ENCODE measurements around the gene TUBE1.
A peak's percentile ranks its signal among the peaks of the same experiment; 100 is the strongest.
"Not testable (repeated sequence)": the region's sequence is repeated elsewhere in the genome, so short reads cannot be mapped to it uniquely, and the experiment has no call there.

The TUBE1 gene

GRCh38 chr6:112087136-112087911 lies at the start of gene TUBE1, which contains the start of gene FAM229B:
TUBE1 (minus strand) TSS chr6:112087482; CDS start chr6:112087434, 48 bp downstream.
FAM229B (plus strand) TSS chr6:112087591; CDS start chr6:112099284, 11,693 bp downstream.
- Mint-ChIP-seq H3K36me3 (ENCODE audit: low read depth) (no peaks in the 10 kb centered on the region), H3K27ac (no peak within 1 kb of the TSS), H3K4me3 (no peak within 1 kb of the TSS), H3K27me3 (ENCODE audit: low read depth) (peaks cover 35% of the 10 kb centered on the region), H3K9me3 (no peaks in the 10 kb centered on the region), H3K4me1 (ENCODE audit: low read depth) (peaks cover 3% of the 10 kb centered on the region)

- Mint-ChIP-seq H3K4me1 (ENCODE audit: low read depth) (no peaks in the 10 kb centered on the region), H3K9me3 (no peaks in the 10 kb centered on the region), H3K4me3 (no peak overlapping the region), H3K27me3 (ENCODE audit: low read depth) (peaks cover 29% of the 10 kb centered on the region), H3K27ac (no peak overlapping the region), H3K36me3 (ENCODE audit: low read depth) (no peaks in the 10 kb centered on the region)
These were observed 43.6 kb upstream of the TUBE1 start for GRCh38 chr6:112130878-112131277.

GRCh38 chr6:112128208-112128607 lies 40.9 kb upstream of the TUBE1 start:
- Mint-ChIP-seq H3K27ac (no peak overlapping the region), H3K9me3 (no peaks in the 10 kb centered on the region), H3K27me3 (ENCODE audit: low read depth) (peaks cover 28% of the 10 kb centered on the region), H3K36me3 (ENCODE audit: low read depth) (no peaks in the 10 kb centered on the region), H3K4me3 (no peak overlapping the region), H3K4me1 (ENCODE audit: low read depth) (no peaks in the 10 kb centered on the region)

GRCh38 chr6:112123982-112124381 lies 36.7 kb upstream of the TUBE1 start:
- H3K9me3 Mint-ChIP-seq: no peaks in the 10 kb centered on the region
- H3K27ac Mint-ChIP-seq: no peak overlapping the region
- H3K4me3 Mint-ChIP-seq: no peak overlapping the region
- no peaks in the 10 kb centered on the region for H3K36me3 Mint-ChIP-seq (ENCODE audit: low read depth)
- H3K4me1 Mint-ChIP-seq (ENCODE audit: low read depth): no peaks in the 10 kb centered on the region
- peaks cover 25% of the 10 kb centered on the region for H3K27me3 Mint-ChIP-seq (ENCODE audit: low read depth)

GRCh38 chr6:112122756-112123155 lies 35.5 kb upstream of the TUBE1 start:
- Mint-ChIP-seq H3K9me3 (no peaks in the 10 kb centered on the region), H3K27me3 (ENCODE audit: low read depth) (peaks cover 19% of the 10 kb centered on the region), H3K36me3 (ENCODE audit: low read depth) (no peaks in the 10 kb centered on the region), H3K27ac (no peak overlapping the region), H3K4me1 (ENCODE audit: low read depth) (peaks cover under 1% of the 10 kb centered on the region), H3K4me3 (no peak overlapping the region)

- H3K9me3 Mint-ChIP-seq: no peaks in the 10 kb centered on the region
- no peak overlapping the region for H3K27ac Mint-ChIP-seq
- no peaks in the 10 kb centered on the region for H3K36me3 Mint-ChIP-seq (ENCODE audit: low read depth)
- H3K4me3 Mint-ChIP-seq: no peak overlapping the region
- H3K4me1 Mint-ChIP-seq (ENCODE audit: low read depth): peaks cover 16% of the 10 kb centered on the region
- peaks cover 16% of the 10 kb centered on the region for H3K27me3 Mint-ChIP-seq (ENCODE audit: low read depth)
These were observed 30.8 kb upstream of the TUBE1 start for GRCh38 chr6:112118034-112118433.

- H3K27ac Mint-ChIP-seq: no peak overlapping the region
These were observed 30.3 kb upstream of the TUBE1 start for GRCh38 chr6:112117554-112117953.

GRCh38 chr6:112116221-112116620 lies 28.9 kb upstream of the TUBE1 start:
- Mint-ChIP-seq H3K4me1 (ENCODE audit: low read depth) (peaks cover 16% of the 10 kb centered on the region), H3K36me3 (ENCODE audit: low read depth) (no peaks in the 10 kb centered on the region), H3K9me3 (no peaks in the 10 kb centered on the region), H3K27ac (no peak overlapping the region), H3K4me3 (no peak overlapping the region), H3K27me3 (ENCODE audit: low read depth) (peaks cover 29% of the 10 kb centered on the region)

More at GRCh38 chr6:112117554-112117953, 30.3 kb upstream of the TUBE1 start:
- no peaks in the 10 kb centered on the region for H3K9me3 Mint-ChIP-seq
- peaks cover 18% of the 10 kb centered on the region for H3K27me3 Mint-ChIP-seq (ENCODE audit: low read depth)
- H3K36me3 Mint-ChIP-seq (ENCODE audit: low read depth): no peaks in the 10 kb centered on the region
- H3K4me1 Mint-ChIP-seq (ENCODE audit: low read depth): peaks cover 16% of the 10 kb centered on the region
- peak overlapping the region; percentile 9 for H3K4me3 Mint-ChIP-seq

GRCh38 chr6:112114577-112115223 lies 27.4 kb upstream of the TUBE1 start:
- peaks cover 16% of the 10 kb centered on the region for H3K4me1 Mint-ChIP-seq (ENCODE audit: low read depth)
- H3K4me3 Mint-ChIP-seq: no peak overlapping the region
- no peak overlapping the region for H3K27ac Mint-ChIP-seq
- no peaks in the 10 kb centered on the region for H3K36me3 Mint-ChIP-seq (ENCODE audit: low read depth)
- H3K27me3 Mint-ChIP-seq (ENCODE audit: low read depth): peaks cover 29% of the 10 kb centered on the region
- no peaks in the 10 kb centered on the region for H3K9me3 Mint-ChIP-seq

GRCh38 chr6:112113918-112114317 lies 26.6 kb upstream of the TUBE1 start:
- H3K36me3 Mint-ChIP-seq (ENCODE audit: low read depth): no peaks in the 10 kb centered on the region
- H3K4me3 Mint-ChIP-seq: no peak overlapping the region
- H3K27ac Mint-ChIP-seq: no peak overlapping the region

GRCh38 chr6:112113431-112113830 lies 26.1 kb upstream of the TUBE1 start:
- Mint-ChIP-seq H3K27ac (no peak overlapping the region), H3K36me3 (ENCODE audit: low read depth) (no peaks in the 10 kb centered on the region)

More at GRCh38 chr6:112113918-112114317, 26.6 kb upstream of the TUBE1 start:
- H3K9me3 Mint-ChIP-seq: no peaks in the 10 kb centered on the region
- peaks cover 34% of the 10 kb centered on the region for H3K27me3 Mint-ChIP-seq (ENCODE audit: low read depth)
- H3K4me1 Mint-ChIP-seq (ENCODE audit: low read depth): peaks cover 16% of the 10 kb centered on the region

GRCh38 chr6:112109262-112109661 lies 22.0 kb upstream of the TUBE1 start:
- H3K9me3 Mint-ChIP-seq: no peaks in the 10 kb centered on the region
- no peak overlapping the region for H3K4me3 Mint-ChIP-seq
- H3K27ac Mint-ChIP-seq: no peak overlapping the region
- no peaks in the 10 kb centered on the region for H3K36me3 Mint-ChIP-seq (ENCODE audit: low read depth)
- H3K27me3 Mint-ChIP-seq (ENCODE audit: low read depth): peaks cover 42% of the 10 kb centered on the region
- H3K4me1 Mint-ChIP-seq (ENCODE audit: low read depth): no peaks in the 10 kb centered on the region

More at GRCh38 chr6:112113431-112113830, 26.1 kb upstream of the TUBE1 start:
- Mint-ChIP-seq H3K4me3 (no peak overlapping the region), H3K4me1 (ENCODE audit: low read depth) (peaks cover 16% of the 10 kb centered on the region), H3K9me3 (no peaks in the 10 kb centered on the region), H3K27me3 (ENCODE audit: low read depth) (peaks cover 35% of the 10 kb centered on the region)

- Mint-ChIP-seq H3K27ac (no peak overlapping the region), H3K36me3 (ENCODE audit: low read depth) (no peaks in the 10 kb centered on the region), H3K27me3 (ENCODE audit: low read depth) (peaks cover 38% of the 10 kb centered on the region), H3K4me1 (ENCODE audit: low read depth) (no peaks in the 10 kb centered on the region), H3K4me3 (no peak overlapping the region), H3K9me3 (no peaks in the 10 kb centered on the region)
These were observed 19.3 kb upstream of the TUBE1 start for GRCh38 chr6:112106562-112106961.

GRCh38 chr6:112106026-112106425 lies 18.7 kb upstream of the TUBE1 start:
- not testable (repeated sequence) for H3K27ac Mint-ChIP-seq; H3K9me3 Mint-ChIP-seq; H3K4me1 Mint-ChIP-seq (ENCODE audit: low read depth); H3K36me3 Mint-ChIP-seq (ENCODE audit: low read depth); H3K4me3 Mint-ChIP-seq
- H3K27me3 Mint-ChIP-seq (ENCODE audit: low read depth): peaks cover 37% of the 10 kb centered on the region

- no peak overlapping the region for H3K27ac Mint-ChIP-seq
- no peaks in the 10 kb centered on the region for H3K9me3 Mint-ChIP-seq
- peaks cover 41% of the 10 kb centered on the region for H3K27me3 Mint-ChIP-seq (ENCODE audit: low read depth)
- H3K4me3 Mint-ChIP-seq: no peak overlapping the region
- no peaks in the 10 kb centered on the region for H3K36me3 Mint-ChIP-seq (ENCODE audit: low read depth)
- no peaks in the 10 kb centered on the region for H3K4me1 Mint-ChIP-seq (ENCODE audit: low read depth)
These were observed 13.3 kb upstream of the TUBE1 start for GRCh38 chr6:112100561-112100960.
